K562 (cell line): ENCODE data around the gene VPS33B. TPM values are rescaled to one million over a fixed set of nuclear protein-coding genes. Genes with fewer than 3 reads are reported as not detected.

Source experiments
- ATAC-seq: fragments of 200-7000 bp; cut with Tn5 transposase; 3 replicates; pipeline ENCODE4 v1.9.1; 2020; ENCODE audit warnings: moderate library complexity
- BruUV-seq: library from RNA; stranded (reverse); fragments of 400-500 nt; replicated peaks from 2 replicates; lab custom pipeline; 2021; lab: Mats Ljungman, UMichigan
- CTCF ChIA-PET: fragments of 300-600 bp; formaldehyde crosslinking; extraction: SDS; loops from one replicate; lab custom pipeline; 2021; ENCODE audit warnings: low intra/inter-chr PET ratio; lab: Yijun Ruan, JAX
- POLR2A ChIA-PET: fragments of 300-600, 350-650 bp; sonication (Branson Sonifier 250); formaldehyde crosslinking; extraction: SDS; loops from one replicate; lab custom pipeline; 2021; ENCODE audit warnings: antibody characterized with exemption, inconsistent platforms; lab: Yijun Ruan, JAX
- DNase-seq, 4 experiments: peaks; one replicate each; pipeline versions ENCODE4 v3.0.0 to v3.0.0-alpha.2; 2011 to 2018; ENCODE audit warnings: low spot score in 3 of 4, mixed read lengths in 3 of 4; ENCODE audit errors: extremely low read depth in 1 of 4
- FAIRE-seq: peaks from 2 replicates; lab custom pipeline; 2011; peaks lifted over from hg19 to GRCh38; lab: Jason Lieb, UNC
- H2AFZ ChIP-seq: 2 replicates; pipeline ENCODE4 v1.6.0; 2011; ENCODE audit warnings: low read depth, low read length, control low read depth, inconsistent platforms
- H3K27ac ChIP-seq: fragments of 200-600 bp; 3 replicates; pipeline ENCODE4 v1.8.0; 2011; ENCODE audit warnings: low read depth, mild to moderate bottlenecking, control low read depth, inconsistent platforms, low read length, moderate library complexity, mixed read lengths; ENCODE audit errors: extremely low read depth
- H3K27me3 ChIP-seq, 2 experiments: fragments of 300-600 bp in 1 of 2; 2 replicates in 1 of 2; 3 replicates in 1 of 2; pipeline versions ENCODE4 v1.6.0 to v1.8.0; 2011; ENCODE audit warnings: inconsistent platforms in 2 of 2, low read length in 2 of 2, mild to moderate bottlenecking in 1 of 2, mixed read lengths in 1 of 2, moderate library complexity in 1 of 2; ENCODE audit not compliant: control insufficient read depth in 2 of 2, insufficient read depth in 2 of 2
- H3K36me3 ChIP-seq: fragments of 300-600 bp; 3 replicates; pipeline ENCODE4 v1.8.0; 2011; ENCODE audit warnings: mild to moderate bottlenecking, low read length, inconsistent platforms; ENCODE audit not compliant: control insufficient read depth, insufficient read depth
- H3K4me1 ChIP-seq, 2 experiments: fragments of 200-600 bp in 1 of 2; replicated peaks in 1 of 2; 2 replicates in 1 of 2; 3 replicates in 1 of 2; pipeline versions ENCODE4 v1.5.1 to v1.8.0; 2011; ENCODE audit warnings: inconsistent platforms in 2 of 2, low read length in 2 of 2, mild to moderate bottlenecking in 1 of 2, mixed read lengths in 1 of 2, moderate library complexity in 1 of 2; ENCODE audit not compliant: control insufficient read depth in 2 of 2, insufficient read depth in 2 of 2
- H3K4me2 ChIP-seq: 2 replicates; pipeline ENCODE4 v1.6.1; 2011; ENCODE audit warnings: low read length, control low read depth, inconsistent platforms, mixed read lengths; ENCODE audit not compliant: insufficient read depth
- H3K4me3 ChIP-seq: fragments of 200-600 bp; sonication (generic), shearing (Covaris generic); 2 replicates; pipeline ENCODE4 v1.5.1; 2016; ENCODE audit warnings: control low read depth, inconsistent platforms
- H3K79me2 ChIP-seq: fragments of 200-600 bp; 3 replicates; pipeline ENCODE4 v1.8.0; 2011; ENCODE audit warnings: low read length, inconsistent platforms; ENCODE audit not compliant: control insufficient read depth, insufficient read depth
- H3K9ac ChIP-seq, 2 experiments: 2 replicates each; pipeline versions ENCODE4 v1.6.0 to v1.6.1; 2011; ENCODE audit warnings: low read depth in 2 of 2, low read length in 2 of 2, control low read depth in 1 of 2, inconsistent platforms in 1 of 2, mild to moderate bottlenecking in 1 of 2, mixed read lengths in 1 of 2; ENCODE audit not compliant: insufficient read depth in 1 of 2
- H3K9me1 ChIP-seq: one replicate; pipeline ENCODE4 v1.6.0; 2011; ENCODE audit warnings: inconsistent platforms, mild to moderate bottlenecking, low read length, moderate library complexity; ENCODE audit not compliant: control insufficient read depth, insufficient read depth
- H3K9me3 ChIP-seq: replicated peaks from 2 replicates; pipeline ENCODE4 v1.5.1; 2011; ENCODE audit warnings: low read depth, low read length, inconsistent platforms; ENCODE audit not compliant: control insufficient read depth, insufficient read depth
- H4K20me1 ChIP-seq: replicated peaks from 2 replicates; pipeline ENCODE4 v1.6.1; 2011; ENCODE audit warnings: low read length, inconsistent platforms, mixed read lengths; ENCODE audit not compliant: control insufficient read depth, insufficient read depth
- CEBPG ChIP-seq, 3 experiments: fragments of 200-800 bp in 1 of 3; sonication (Bioruptor generic) in 1 of 3; sonication (generic) in 1 of 3; formaldehyde crosslinking in 1 of 3; IDR thresholded peaks in 2 of 3; conservative IDR thresholded peaks in 1 of 3; 2 replicates each; pipeline versions ENCODE4 v1.6.1 to v1.8.0; 2016 to 2022; ENCODE audit warnings: missing compliant biosample characterization in 2 of 3, missing genetic modification characterization in 2 of 3, mild to moderate bottlenecking in 1 of 3, missing genetic modification reagents in 1 of 3
- IRF2 ChIP-seq: sonication (generic); formaldehyde crosslinking; IDR thresholded peaks from 2 replicates; pipeline ENCODE4 v1.8.1; 2022; ENCODE audit warnings: mild to moderate bottlenecking, missing genetic modification reagents
- MCM2 ChIP-seq: fragments of 450-650 bp; IDR thresholded peaks from 2 replicates; pipeline ENCODE4 v1.6.1; 2017; ENCODE audit warnings: low read depth, mild to moderate bottlenecking
- MED1 ChIP-seq: sonication (generic); formaldehyde crosslinking; IDR thresholded peaks from 2 replicates; pipeline ENCODE4 v1.8.1; 2023; ENCODE audit warnings: missing genetic modification reagents, borderline replicate concordance
- SIRT6 ChIP-seq: IDR thresholded peaks from one replicate; pipeline ENCODE4 v1.6.1; 2012; ENCODE audit warnings: low read depth, mild to moderate bottlenecking, control low read depth, inconsistent platforms, low read length, moderate library complexity
- TOE1 ChIP-seq, 2 experiments: fragments of 450-650 bp in 1 of 2; sonication (generic) in 1 of 2; formaldehyde crosslinking in 1 of 2; IDR thresholded peaks; 2 replicates each; pipeline versions ENCODE4 v1.7.1 to v1.8.0; 2016 to 2022; ENCODE audit warnings: borderline replicate concordance in 2 of 2, mild to moderate bottlenecking in 2 of 2, antibody characterized with exemption in 1 of 2, inconsistent platforms in 1 of 2, low read depth in 1 of 2, missing genetic modification reagents in 1 of 2, moderate library complexity in 1 of 2
- WGBS: fragments of 100-300 bp; shearing (Covaris generic); methylation state at CpG from one replicate; pipeline ENCODE4 v1.1.6; 2016; ENCODE audit warnings: low coverage, mixed read lengths; ENCODE audit not compliant: insufficient coverage; ENCODE audit errors: missing lambda C conversion rate; 5-methylcytosine and 5-hydroxymethylcytosine counted together
- in situ Hi-C: fragments of 300-500 bp; cut with MboI; formaldehyde crosslinking; loops from 4 replicates; pipeline ENCODE4 v1.15.0; 2018; ENCODE audit warnings: inconsistent platforms, mixed read lengths
- intact Hi-C: fragments of 100-400 bp; cut with micrococcal nuclease; formaldehyde crosslinking; loops from 2 replicates; pipeline ENCODE4 v1.14.2; 2022
- polyA plus RNA-seq, 8 experiments: library from polyadenylated mRNA; depleted of rRNA in 4 of 8; stranded (reverse) in 5 of 8; unstranded in 3 of 8; fragments of >200 nt; fragmentation: Nextera tagmentation in 2 of 8; fragmentation: Illumina TruSeq in 1 of 8; extraction: Ambion mirVana in 2 of 8; extraction: Trizol in 1 of 8; gene quantifications; 2 replicates each; pipeline versions ENCODE4 v1.2.1 to v1.2.3, GENCODE V29; 2011 to 2014; ENCODE audit warnings: inconsistent platforms in 1 of 8, missing spikeins in 1 of 8
- total RNA-seq, 7 experiments: library from RNA; depleted of rRNA in 6 of 7; stranded (reverse); fragments of >200 nt in 6 of 7; fragmentation: Illumina TruSeq in 2 of 7; extraction: Trizol in 2 of 7; gene quantifications; 2 replicates each; pipeline versions ENCODE4 v1.2.1 to v1.2.3, GENCODE V29; 2011 to 2021; ENCODE audit warnings: low replicate concordance in 1 of 7

The VPS33B gene
- total and polyA plus RNA-seq, 9 of the 15 experiments (the other 6 are each of a cell fraction or from before 2014, with no cell fraction given): 9.4 to 25.5 (median 14.8) TPM

DNA sequence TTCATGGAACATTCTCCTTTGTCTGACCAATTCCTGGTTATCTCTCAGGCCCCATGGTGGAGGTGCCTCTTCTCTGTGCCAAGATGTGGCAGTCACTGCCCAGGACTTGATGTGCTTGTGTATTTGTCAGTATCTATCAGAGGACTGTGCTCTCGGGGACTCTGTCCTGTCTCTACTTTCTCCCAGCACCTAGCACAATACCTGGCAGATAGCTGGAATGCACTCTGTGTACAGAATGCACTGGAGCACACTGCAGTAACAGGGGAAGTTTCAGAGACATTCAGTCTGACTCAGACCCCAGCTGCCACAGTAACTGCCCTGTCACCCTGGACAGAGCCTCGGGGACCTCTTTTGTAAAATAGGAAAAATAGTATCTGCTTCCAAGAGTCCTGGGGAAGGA, 43.1 kb upstream of the VPS33B start:
- in situ Hi-C loops: no loop called here
- Histone ChIP-seq H2AFZ (no peak overlapping the region), H3K9ac (no peak overlapping the region), H3K79me2 (no peaks in the 10 kb centered on the region), H3K4me1 (no peaks in the 10 kb centered on the region), H3K36me3 (no peaks in the 10 kb centered on the region), H4K20me1 (no peaks in the 10 kb centered on the region), H3K27ac (no peak overlapping the region), H3K4me2 (no peak overlapping the region), H3K27me3 (peaks cover 0 to 6% of the 10 kb centered on the region in 2 experiments; a peak in 1 of 5 replicates), H3K9me3 (no peaks in the 10 kb centered on the region), H3K9me1 (no peaks in the 10 kb centered on the region), H3K4me3 (no peak overlapping the region)
- 0% methylated on average over 2 of the region's 2 CpGs for WGBS
- intact Hi-C loops: no loop called here
- no TSS peak for BruUV-seq
- ATAC-seq (no peak; the same call in 1 of the 3 replicates), FAIRE-seq (no peak), DNase-seq (no peak)
- ChIA-PET CTCF (no interaction called here), POLR2A (interaction anchor here (1.0 to 1.8 kb wide), 2 partner anchors 8 to 11 kb away, joined by 4 to 8 read pairs; no protein-coding TSS in a partner anchor)
- TF ChIP-seq SIRT6 (no peak), IRF2 (CRISPR knock-in tag) (no peak), MCM2 (no peak), CEBPG (CRISPR knock-in tag; IDR thresholded peaks at IDR 0.05) (no peak), CEBPG (tag; conservative IDR thresholded peaks at IDR 0.05 in 1 of 2, IDR thresholded peaks at IDR 0.05 in 1 of 2) (no peak), MED1 (CRISPR knock-in tag) (no peak), TOE1 (IDR thresholded peaks at IDR 0.05; ENCODE audit: borderline replicate concordance) (no peak), TOE1 (CRISPR knock-in tag; IDR thresholded peaks at IDR 0.05; ENCODE audit: borderline replicate concordance, low read depth) (no peak)
- TF ChIP-seq, all 486 proteins: peak for 0
